Upper lobe of left lung (tissue), 4 donors: ENCODE data around the gene GRIA3.

Experiments used
- EP300 ChIP-seq, 4 donors: sonication (generic); formaldehyde crosslinking; IDR thresholded peaks; one replicate each; pipeline ENCODE4 v1.5.1; 2017; ENCODE audit warnings: antibody characterized with exemption in 4 of 4, control low read depth in 2 of 4
- POLR2A ChIP-seq, 4 donors: fragments of 450-650 bp; IDR thresholded peaks; one replicate each; pipeline ENCODE4 v1.5.1; 2016 to 2017; ENCODE audit warnings: antibody characterized with exemption in 4 of 4, mild to moderate bottlenecking in 2 of 4
- POLR2AphosphoS5 ChIP-seq, 2 donors: sonication (generic); formaldehyde crosslinking; IDR thresholded peaks; one replicate each; pipeline ENCODE4 v1.5.1; 2017; ENCODE audit warnings: antibody characterized with exemption in 2 of 2
- TF ChIP-seq, protein P1 (sequence below), 6 experiments: fragments of 450-650 bp in 4 of 6; fragments of 200-600 bp in 2 of 6; sonication (generic) in 2 of 6; IDR thresholded peaks; one replicate each; pipeline ENCODE4 v1.5.1; 2016 to 2019; ENCODE audit warnings: antibody characterized with exemption in 6 of 6

GRCh38 chrX:123298026-123298425, 113.9 kb downstream of the GRIA3 start:
- TF ChIP-seq, protein P1, sequence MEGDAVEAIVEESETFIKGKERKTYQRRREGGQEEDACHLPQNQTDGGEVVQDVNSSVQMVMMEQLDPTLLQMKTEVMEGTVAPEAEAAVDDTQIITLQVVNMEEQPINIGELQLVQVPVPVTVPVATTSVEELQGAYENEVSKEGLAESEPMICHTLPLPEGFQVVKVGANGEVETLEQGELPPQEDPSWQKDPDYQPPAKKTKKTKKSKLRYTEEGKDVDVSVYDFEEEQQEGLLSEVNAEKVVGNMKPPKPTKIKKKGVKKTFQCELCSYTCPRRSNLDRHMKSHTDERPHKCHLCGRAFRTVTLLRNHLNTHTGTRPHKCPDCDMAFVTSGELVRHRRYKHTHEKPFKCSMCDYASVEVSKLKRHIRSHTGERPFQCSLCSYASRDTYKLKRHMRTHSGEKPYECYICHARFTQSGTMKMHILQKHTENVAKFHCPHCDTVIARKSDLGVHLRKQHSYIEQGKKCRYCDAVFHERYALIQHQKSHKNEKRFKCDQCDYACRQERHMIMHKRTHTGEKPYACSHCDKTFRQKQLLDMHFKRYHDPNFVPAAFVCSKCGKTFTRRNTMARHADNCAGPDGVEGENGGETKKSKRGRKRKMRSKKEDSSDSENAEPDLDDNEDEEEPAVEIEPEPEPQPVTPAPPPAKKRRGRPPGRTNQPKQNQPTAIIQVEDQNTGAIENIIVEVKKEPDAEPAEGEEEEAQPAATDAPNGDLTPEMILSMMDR (IDR thresholded peaks at IDR 0.05): no peak
- no peak for TF ChIP-seq POLR2AphosphoS5 (IDR thresholded peaks at IDR 0.05)
- TF ChIP-seq POLR2A (IDR thresholded peaks at IDR 0.05): no peak
- TF ChIP-seq EP300 (IDR thresholded peaks at IDR 0.05): no peak
